Kidney (tissue), 14 donors: ENCODE results near the gene RAC2. TPM values are rescaled to one million over a fixed set of nuclear protein-coding genes. Genes with fewer than 3 reads are reported as not detected.
A peak's percentile ranks its signal among the peaks of the same experiment; 100 is the strongest.

ENCODE experiments used
- DNase-seq, 5 donors: peaks; one replicate each; pipeline ENCODE4 v3.0.0-alpha.2; 2013 to 2020
- FAIRE-seq: peaks from 2 replicates; lab custom pipeline; 2012; peaks lifted over from hg19 to GRCh38; lab: Jason Lieb, UNC
- H3K27ac ChIP-seq, 2 donors: one replicate each; pipeline ENCODE4 v1.7.0; 2013; ENCODE audit warnings: low read depth in 2 of 2, low read length in 2 of 2, inconsistent platforms in 1 of 2
- H3K27me3 ChIP-seq: one replicate; pipeline ENCODE4 v1.7.1; 2013; ENCODE audit warnings: low read length, inconsistent platforms; ENCODE audit not compliant: control insufficient read depth, insufficient read depth
- H3K36me3 ChIP-seq, 3 donors: one replicate each; pipeline versions ENCODE4 v1.7.0 to v1.7.1; 2013; ENCODE audit warnings: low read length in 3 of 3, control low read depth in 1 of 3, inconsistent platforms in 1 of 3; ENCODE audit not compliant: insufficient read depth in 3 of 3, control insufficient read depth in 2 of 3
- H3K4me1 ChIP-seq, 3 donors: one replicate each; pipeline versions ENCODE4 v1.7.0 to v1.7.1; 2013; ENCODE audit warnings: low read length in 3 of 3, inconsistent platforms in 1 of 3, low read depth in 1 of 3; ENCODE audit not compliant: control insufficient read depth in 2 of 3, insufficient read depth in 2 of 3
- H3K4me3 ChIP-seq, 3 donors: one replicate each; pipeline versions ENCODE4 v1.7.0 to v1.8.1; 2013; ENCODE audit warnings: low read length in 3 of 3, control low read depth in 1 of 3, inconsistent platforms in 1 of 3
- H3K9ac ChIP-seq, 3 donors: one replicate each; pipeline versions ENCODE4 v1.7.0 to v1.7.1; 2013; ENCODE audit warnings: low read length in 3 of 3, control low read depth in 1 of 3, inconsistent platforms in 1 of 3
- H3K9me3 ChIP-seq, 3 donors: one replicate each; pipeline versions ENCODE4 v1.7.0 to v1.7.1; 2013; ENCODE audit warnings: low read length in 3 of 3, control low read depth in 1 of 3, inconsistent platforms in 1 of 3; ENCODE audit not compliant: control insufficient read depth in 2 of 3, insufficient read depth in 1 of 3
- CTCF ChIP-seq: IDR thresholded peaks from 3 replicates; pipeline ENCODE4 v1.5.1; 2012; ENCODE audit warnings: mild to moderate bottlenecking, moderate library complexity, borderline replicate concordance; ENCODE audit not compliant: insufficient read depth; ENCODE audit errors: extremely low read depth
- intact Hi-C: fragments of 100-400 bp; cut with DNase I; formaldehyde crosslinking; loops from one replicate; pipeline ENCODE4 v1.11.1; 2022
- polyA plus RNA-seq: library from polyadenylated mRNA; stranded (reverse); fragments of 350-450 nt; fragmentation: Illumina TruSeq; extraction: RNeasy Lipid Tissue Mini Kit (QIAGEN cat#74804); gene quantifications from one replicate; pipeline ENCODE4 v1.2.3, GENCODE V29; 2014; ENCODE audit warnings: low read depth, low replicate concordance; ENCODE audit not compliant: insufficient read depth
- total RNA-seq: library from RNA; stranded (reverse); fragmentation: NEBNext Ultra II Directional; extraction: Animal tissue kit (Norgen Biotek cat#: 25700); gene quantifications from one replicate; pipeline ENCODE4 v1.2.1, GENCODE V29; 2021
- donor health status: control.
- donor health status: control.
- donor health status: control.
- donor health status: control.
- donor health status: control.
- donor health status: DM: yes; HTN: yes; CAD: no.
- donor health status: Normal renal cell carcinoma (clear cell type).

RAC2 gene
- total and polyA plus RNA-seq, 2 donors from 2014 or later, result 4.5 to 38.6 TPM

DNA sequence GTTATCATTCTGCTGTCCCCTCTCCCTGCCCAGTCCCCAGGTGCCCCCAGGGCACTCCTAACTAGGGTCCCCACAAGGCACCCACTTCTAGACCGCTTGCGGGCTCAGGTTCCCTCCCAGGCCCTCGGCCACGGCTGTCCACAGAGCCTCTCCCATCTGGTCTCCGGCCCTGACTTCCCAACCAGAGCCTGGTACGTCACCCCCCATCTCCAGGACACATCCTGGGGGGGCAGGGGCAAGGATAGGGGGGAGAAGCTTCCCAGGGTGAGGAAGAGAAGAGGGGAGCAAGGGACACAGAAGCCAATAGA lies 32.2 kb downstream of the RAC2 start:
- no peak overlapping the region for H3K27ac ChIP-seq
- H3K4me3 ChIP-seq, result no peak overlapping the region
- H3K9me3 ChIP-seq, result no peaks in the 10 kb centered on the region
- peak in 2 of 5 donors; percentile 30 to 69 for DNase-seq
- no peak overlapping the region for H3K9ac ChIP-seq
- no peaks in the 10 kb centered on the region for H3K36me3 ChIP-seq
- intact Hi-C loops, result no loop called here
- no peaks in the 10 kb centered on the region for H3K27me3 ChIP-seq
- FAIRE-seq, result no peak
- TF ChIP-seq CTCF, result no peak
- no peaks in the 10 kb centered on the region for H3K4me1 ChIP-seq

GRCh38 chr22:37211075-37211865 lies 32.8 kb downstream of the RAC2 start:
- no peak for TF ChIP-seq CTCF
- H3K9ac ChIP-seq, result no peak overlapping the region
- no peaks in the 10 kb centered on the region for H3K36me3 ChIP-seq
- H3K27ac ChIP-seq, result no peak overlapping the region
- no peaks in the 10 kb centered on the region for H3K4me1 ChIP-seq
- H3K9me3 ChIP-seq, result no peaks in the 10 kb centered on the region
- intact Hi-C loops, result no loop called here
- no peak overlapping the region for H3K4me3 ChIP-seq
- FAIRE-seq (no peak), DNase-seq (peak in 3 of 5 donors; percentile 41 to 69 (median 54))
- no peaks in the 10 kb centered on the region for H3K27me3 ChIP-seq

GRCh38 chr22:37210041-37210803 lies 33.8 kb downstream of the RAC2 start:
- Histone ChIP-seq H3K36me3 (no peaks in the 10 kb centered on the region), H3K27ac (no peak overlapping the region), H3K9me3 (no peaks in the 10 kb centered on the region), H3K4me3 (no peak overlapping the region), H3K9ac (no peak overlapping the region), H3K27me3 (no peaks in the 10 kb centered on the region), H3K4me1 (no peaks in the 10 kb centered on the region)
- intact Hi-C loops, result no loop called here
- peak in 2 of 5 donors; percentile 35 to 63 for DNase-seq
- FAIRE-seq, result no peak
- no peak for TF ChIP-seq CTCF
